ENCODE measurements around the gene CBLC. TPM values are rescaled to one million over a fixed set of nuclear protein-coding genes. Genes with fewer than 3 reads are reported as not detected.

The CBLC gene
- total and polyA plus RNA-seq, 7 experiments from 2014 or later = not detected

GRCh38 chr19:44817725-44818465 is 40.2 kb downstream of the CBLC start:
- POLR2A ChIA-PET = interaction anchor here (0.6 kb wide), 1 partner anchor 247 kb away, joined by 3 read pairs; no protein-coding TSS in a partner anchor
- H3K4me3 Mint-ChIP-seq = no peak overlapping the region
- intact Hi-C loops (cut with micrococcal nuclease) = no loop called here
- H3K27ac Mint-ChIP-seq = no peak overlapping the region
- Histone ChIP-seq H3K36me3 (ENCODE audit: control insufficient read depth in 2 of 3, insufficient read depth in 3 of 3, low read length in 3 of 3) (no peaks in the 10 kb centered on the region), H3K9me3 (ENCODE audit: control insufficient read depth in 2 of 3, low read length in 3 of 3) (no peaks in the 10 kb centered on the region), H3K27ac (ENCODE audit: low read depth, low read length) (no peak overlapping the region), H3K4me3 (ENCODE audit: low read length) (no peak overlapping the region), H3K4me1 (ENCODE audit: control insufficient read depth in 2 of 2, insufficient read depth in 2 of 2, low read length in 2 of 2) (no peaks in the 10 kb centered on the region), H3K27me3 (ENCODE audit: control insufficient read depth in 2 of 2, insufficient read depth in 2 of 2, low read length in 2 of 2) (no peaks in the 10 kb centered on the region)
- no peaks in the 10 kb centered on the region for H3K4me1 Mint-ChIP-seq
- CTCF ChIA-PET = no interaction called here
- no peaks in the 10 kb centered on the region for H3K9me3 Mint-ChIP-seq
- H3K36me3 Mint-ChIP-seq = no peaks in the 10 kb centered on the region
- DNase-seq = no peak
- H3K27me3 Mint-ChIP-seq = peaks cover 0 to 5% (median 3%) of the 10 kb centered on the region in 5 donors
- ATAC-seq = no peak

GRCh38 chr19:44818466-44819031 is 40.9 kb downstream of the CBLC start:
- POLR2A ChIA-PET = interaction anchor here (0.6 kb wide), 1 partner anchor 246 kb away, joined by 3 read pairs; no protein-coding TSS in a partner anchor
- H3K4me3 Mint-ChIP-seq = no peak overlapping the region

GRCh38 chr19:44819246-44819832 is 41.6 kb downstream of the CBLC start:
- H3K9me3 ChIP-seq (ENCODE audit: control insufficient read depth in 2 of 3, low read length in 3 of 3) = no peaks in the 10 kb centered on the region
- CTCF ChIA-PET = interaction anchor here (0.6 kb wide), 1 partner anchor 12 kb away, joined by 3 read pairs; no protein-coding TSS in a partner anchor
- Mint-ChIP-seq H3K4me3 (no peak overlapping the region), H3K9me3 (no peaks in the 10 kb centered on the region), H3K4me1 (no peaks in the 10 kb centered on the region), H3K27me3 (peaks cover 0 to 3% (median 0%) of the 10 kb centered on the region in 5 donors), H3K27ac (no peak overlapping the region), H3K36me3 (no peaks in the 10 kb centered on the region)
- H3K4me3 ChIP-seq (ENCODE audit: low read length) = no peak overlapping the region
- no peaks in the 10 kb centered on the region for H3K4me1 ChIP-seq (ENCODE audit: control insufficient read depth in 2 of 2, insufficient read depth in 2 of 2, low read length in 2 of 2)
- H3K27me3 ChIP-seq (ENCODE audit: control insufficient read depth in 2 of 2, insufficient read depth in 2 of 2, low read length in 2 of 2) = no peaks in the 10 kb centered on the region
- intact Hi-C loops (cut with micrococcal nuclease) = no loop called here
- DNase-seq (no peak), ATAC-seq (no peak)
- no peak overlapping the region for H3K27ac ChIP-seq (ENCODE audit: low read depth, low read length)
- no peaks in the 10 kb centered on the region for H3K36me3 ChIP-seq (ENCODE audit: control insufficient read depth in 2 of 3, insufficient read depth in 3 of 3, low read length in 3 of 3)
- POLR2A ChIA-PET = no interaction called here

More at GRCh38 chr19:44818466-44819031, 40.9 kb downstream of the CBLC start:
- no peaks in the 10 kb centered on the region for H3K4me1 ChIP-seq (ENCODE audit: control insufficient read depth in 2 of 2, insufficient read depth in 2 of 2, low read length in 2 of 2)
- Mint-ChIP-seq H3K27ac (no peak overlapping the region), H3K36me3 (no peaks in the 10 kb centered on the region), H3K9me3 (no peaks in the 10 kb centered on the region), H3K27me3 (peaks cover 0 to 4% (median 3%) of the 10 kb centered on the region in 5 donors), H3K4me1 (no peaks in the 10 kb centered on the region)
- no peak for DNase-seq
- H3K9me3 ChIP-seq (ENCODE audit: control insufficient read depth in 2 of 3, low read length in 3 of 3) = no peaks in the 10 kb centered on the region
- H3K27me3 ChIP-seq (ENCODE audit: control insufficient read depth in 2 of 2, insufficient read depth in 2 of 2, low read length in 2 of 2) = no peaks in the 10 kb centered on the region
- CTCF ChIA-PET = interaction anchor here (0.6 kb wide), 1 partner anchor 11 kb away, joined by 3 read pairs; no protein-coding TSS in a partner anchor
- ATAC-seq = no peak
- H3K27ac ChIP-seq (ENCODE audit: low read depth, low read length) = no peak overlapping the region
- H3K4me3 ChIP-seq (ENCODE audit: low read length) = no peak overlapping the region
- no peaks in the 10 kb centered on the region for H3K36me3 ChIP-seq (ENCODE audit: control insufficient read depth in 2 of 3, insufficient read depth in 3 of 3, low read length in 3 of 3)
- intact Hi-C loops (cut with micrococcal nuclease) = no loop called here

GRCh38 chr19:44820648-44821609 is 43.2 kb downstream of the CBLC start:
- no peaks in the 10 kb centered on the region for H3K36me3 ChIP-seq (ENCODE audit: control insufficient read depth in 2 of 3, insufficient read depth in 3 of 3, low read length in 3 of 3)
- H3K27ac ChIP-seq (ENCODE audit: low read depth, low read length) = no peak overlapping the region
- ChIA-PET CTCF (no interaction called here), POLR2A (no interaction called here)
- intact Hi-C loops (cut with micrococcal nuclease) = no loop called here
- no peaks in the 10 kb centered on the region for H3K9me3 Mint-ChIP-seq
- H3K27me3 ChIP-seq (ENCODE audit: control insufficient read depth in 2 of 2, insufficient read depth in 2 of 2, low read length in 2 of 2) = no peaks in the 10 kb centered on the region
- H3K9me3 ChIP-seq (ENCODE audit: control insufficient read depth in 2 of 3, low read length in 3 of 3) = no peaks in the 10 kb centered on the region
- ATAC-seq = no peak
- peaks cover 0 to 5% (median 0%) of the 10 kb centered on the region in 5 donors for H3K27me3 Mint-ChIP-seq
- no peaks in the 10 kb centered on the region for H3K36me3 Mint-ChIP-seq
- DNase-seq = no peak
- H3K4me3 ChIP-seq (ENCODE audit: low read length) = no peak overlapping the region
- H3K4me1 Mint-ChIP-seq = no peaks in the 10 kb centered on the region
- H3K4me1 ChIP-seq (ENCODE audit: control insufficient read depth in 2 of 2, insufficient read depth in 2 of 2, low read length in 2 of 2) = no peaks in the 10 kb centered on the region
- no peak overlapping the region for H3K27ac Mint-ChIP-seq
- no peak overlapping the region for H3K4me3 Mint-ChIP-seq

GRCh38 chr19:44822177-44822576 is 44.5 kb downstream of the CBLC start:
- H3K4me1 ChIP-seq (ENCODE audit: control insufficient read depth in 2 of 2, insufficient read depth in 2 of 2, low read length in 2 of 2) = no peaks in the 10 kb centered on the region
- ChIA-PET POLR2A (no interaction called here), CTCF (no interaction called here)
- Mint-ChIP-seq H3K9me3 (no peaks in the 10 kb centered on the region), H3K4me1 (no peaks in the 10 kb centered on the region), H3K27me3 (peaks cover 0 to 6% (median 3%) of the 10 kb centered on the region in 5 donors), H3K4me3 (no peak overlapping the region), H3K27ac (peak overlapping the region in 1 of 9 donors; percentile 9), H3K36me3 (no peaks in the 10 kb centered on the region)
- DNase-seq (no peak), ATAC-seq (no peak)
- no peaks in the 10 kb centered on the region for H3K27me3 ChIP-seq (ENCODE audit: control insufficient read depth in 2 of 2, insufficient read depth in 2 of 2, low read length in 2 of 2)
- no peak overlapping the region for H3K27ac ChIP-seq (ENCODE audit: low read depth, low read length)
- no peak overlapping the region for H3K4me3 ChIP-seq (ENCODE audit: low read length)
- H3K9me3 ChIP-seq (ENCODE audit: control insufficient read depth in 2 of 3, low read length in 3 of 3) = no peaks in the 10 kb centered on the region
- intact Hi-C loops (cut with micrococcal nuclease) = no loop called here
- no peaks in the 10 kb centered on the region for H3K36me3 ChIP-seq (ENCODE audit: control insufficient read depth in 2 of 3, insufficient read depth in 3 of 3, low read length in 3 of 3)

- no peaks in the 10 kb centered on the region for H3K4me1 Mint-ChIP-seq
- no peaks in the 10 kb centered on the region for H3K36me3 Mint-ChIP-seq
- no peaks in the 10 kb centered on the region for H3K4me1 ChIP-seq (ENCODE audit: control insufficient read depth in 2 of 2, insufficient read depth in 2 of 2, low read length in 2 of 2)
- no peak overlapping the region for H3K27ac ChIP-seq (ENCODE audit: low read depth, low read length)
- no peak overlapping the region for H3K4me3 ChIP-seq (ENCODE audit: low read length)
- intact Hi-C loops (cut with micrococcal nuclease) = no loop called here
- H3K9me3 Mint-ChIP-seq = no peaks in the 10 kb centered on the region
- no peaks in the 10 kb centered on the region for H3K9me3 ChIP-seq (ENCODE audit: control insufficient read depth in 2 of 3, low read length in 3 of 3)
- H3K27me3 ChIP-seq (ENCODE audit: control insufficient read depth in 2 of 2, insufficient read depth in 2 of 2, low read length in 2 of 2) = no peaks in the 10 kb centered on the region
- no peak for DNase-seq
- no peak for ATAC-seq
- H3K27ac Mint-ChIP-seq = no peak overlapping the region
- CTCF ChIA-PET = interaction anchor here (0.7 kb wide), 1 partner anchor 75 kb away, joined by 3 read pairs; no protein-coding TSS in a partner anchor
- no peaks in the 10 kb centered on the region for H3K36me3 ChIP-seq (ENCODE audit: control insufficient read depth in 2 of 3, insufficient read depth in 3 of 3, low read length in 3 of 3)
- POLR2A ChIA-PET = no interaction called here
- H3K27me3 Mint-ChIP-seq = peaks cover 0 to 7% (median 3%) of the 10 kb centered on the region in 5 donors
- H3K4me3 Mint-ChIP-seq = no peak overlapping the region
These were observed 45.1 kb downstream of the CBLC start for GRCh38 chr19:44822670-44823372.
